ENCODE measurements around the gene CYB5R3. TPM values are rescaled to one million over a fixed set of nuclear protein-coding genes. Genes with fewer than 3 reads are reported as not detected.

CYB5R3 gene
- total RNA-seq, 1 donor from 2014 or later, result 85.0 TPM

DNA sequence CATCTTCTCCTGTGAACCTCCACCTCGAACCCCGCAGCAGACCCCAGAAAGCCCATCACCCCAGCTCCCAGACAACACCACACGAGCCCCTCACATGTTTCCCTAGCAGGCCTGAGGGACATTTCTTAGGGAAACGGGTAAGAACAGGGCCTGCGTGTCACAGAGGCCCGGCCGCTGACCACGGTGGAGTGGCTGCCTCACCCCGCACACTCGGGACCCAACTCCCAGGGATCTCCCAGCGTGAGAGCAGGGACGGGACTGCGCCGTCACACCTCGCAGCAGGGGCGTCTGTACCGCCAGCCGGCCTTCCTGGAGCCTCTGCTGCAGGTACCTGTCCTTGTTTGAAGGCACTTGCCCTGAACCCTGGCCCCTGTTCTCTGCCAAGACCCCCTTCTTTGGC is 19.0 kb downstream of the CYB5R3 start:
- Histone ChIP-seq H3K4me3 (ENCODE audit: low read depth, low read length) (no peak overlapping the region), H3K36me3 (ENCODE audit: control insufficient read depth, insufficient read depth, low read length) (no peaks in the 10 kb centered on the region), H3K27me3 (ENCODE audit: control insufficient read depth, insufficient read depth, low read length) (no peaks in the 10 kb centered on the region)
- TF ChIP-seq, protein P1, sequence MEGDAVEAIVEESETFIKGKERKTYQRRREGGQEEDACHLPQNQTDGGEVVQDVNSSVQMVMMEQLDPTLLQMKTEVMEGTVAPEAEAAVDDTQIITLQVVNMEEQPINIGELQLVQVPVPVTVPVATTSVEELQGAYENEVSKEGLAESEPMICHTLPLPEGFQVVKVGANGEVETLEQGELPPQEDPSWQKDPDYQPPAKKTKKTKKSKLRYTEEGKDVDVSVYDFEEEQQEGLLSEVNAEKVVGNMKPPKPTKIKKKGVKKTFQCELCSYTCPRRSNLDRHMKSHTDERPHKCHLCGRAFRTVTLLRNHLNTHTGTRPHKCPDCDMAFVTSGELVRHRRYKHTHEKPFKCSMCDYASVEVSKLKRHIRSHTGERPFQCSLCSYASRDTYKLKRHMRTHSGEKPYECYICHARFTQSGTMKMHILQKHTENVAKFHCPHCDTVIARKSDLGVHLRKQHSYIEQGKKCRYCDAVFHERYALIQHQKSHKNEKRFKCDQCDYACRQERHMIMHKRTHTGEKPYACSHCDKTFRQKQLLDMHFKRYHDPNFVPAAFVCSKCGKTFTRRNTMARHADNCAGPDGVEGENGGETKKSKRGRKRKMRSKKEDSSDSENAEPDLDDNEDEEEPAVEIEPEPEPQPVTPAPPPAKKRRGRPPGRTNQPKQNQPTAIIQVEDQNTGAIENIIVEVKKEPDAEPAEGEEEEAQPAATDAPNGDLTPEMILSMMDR (IDR thresholded peaks at IDR 0.05; ENCODE audit: insufficient read depth, low read length, poor library complexity, severe bottlenecking), result no peak
- DNase-seq (ENCODE audit: low read depth), result no peak

DNA sequence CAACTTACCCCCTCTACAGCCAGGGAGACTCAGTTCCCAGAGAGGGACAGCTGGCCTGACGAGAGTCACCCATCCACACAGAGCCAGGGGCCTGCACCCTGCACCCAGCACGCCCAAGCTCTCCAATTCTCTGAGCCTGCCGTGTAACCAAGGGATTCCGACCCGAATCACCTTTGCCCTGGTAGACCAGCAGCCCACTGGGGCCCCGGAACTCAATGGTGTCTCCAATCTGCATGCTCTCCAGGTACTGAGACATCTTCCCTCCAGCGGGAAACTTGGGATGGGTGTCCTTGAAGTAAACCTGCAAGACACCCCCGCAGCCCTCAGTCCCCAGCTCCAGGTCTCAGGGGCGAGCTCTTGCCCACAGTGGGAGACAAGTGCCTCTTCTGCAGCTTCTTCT is 21.2 kb downstream of the CYB5R3 start:
- TF ChIP-seq, protein P1 (IDR thresholded peaks at IDR 0.05; ENCODE audit: insufficient read depth, low read length, poor library complexity, severe bottlenecking), result no peak
- no peaks in the 10 kb centered on the region for H3K36me3 ChIP-seq (ENCODE audit: control insufficient read depth, insufficient read depth, low read length)
- DNase-seq (ENCODE audit: low read depth), result no peak

DNA sequence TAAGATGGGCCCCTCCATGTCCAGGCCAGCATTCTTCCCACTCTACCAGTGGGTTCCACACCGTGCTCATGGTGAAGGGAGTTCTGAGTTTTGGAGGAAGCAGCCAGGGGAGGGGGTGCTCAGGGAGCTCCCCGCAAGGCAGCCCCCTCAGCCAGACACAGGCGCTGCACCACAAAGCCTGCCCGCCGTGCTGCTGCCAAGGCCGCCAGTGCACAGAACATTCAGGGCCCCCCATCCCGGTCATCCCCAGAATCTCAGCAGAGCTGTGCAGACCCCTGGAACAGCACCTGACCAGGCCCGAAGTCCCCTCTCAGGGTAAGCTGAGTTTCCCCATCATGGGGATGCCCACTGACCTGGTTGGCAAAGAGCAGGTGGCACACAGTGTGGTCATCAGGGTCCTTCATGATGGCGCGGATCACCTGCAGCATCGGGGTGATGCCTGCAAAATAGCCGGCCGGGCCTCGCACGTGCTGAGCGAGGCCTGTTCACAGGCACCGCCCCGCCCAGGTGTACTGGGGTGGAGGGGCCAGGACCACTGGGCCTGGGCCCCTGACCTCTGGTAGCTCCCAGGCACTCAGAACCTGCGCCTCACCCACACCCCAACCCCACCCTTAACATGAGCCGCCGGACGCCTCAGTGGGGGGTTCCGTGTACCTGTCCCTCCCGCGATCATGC is 22.1 kb downstream of the CYB5R3 start:
- no peak overlapping the region for H3K4me3 ChIP-seq (ENCODE audit: low read depth, low read length)
- no peaks in the 10 kb centered on the region for H3K36me3 ChIP-seq (ENCODE audit: control insufficient read depth, insufficient read depth, low read length)
- TF ChIP-seq, protein P1 (IDR thresholded peaks at IDR 0.05; ENCODE audit: insufficient read depth, low read length, poor library complexity, severe bottlenecking), result no peak
- no peak for DNase-seq (ENCODE audit: low read depth)
- no peaks in the 10 kb centered on the region for H3K27me3 ChIP-seq (ENCODE audit: control insufficient read depth, insufficient read depth, low read length)

More for the DNA sequence above, 21.2 kb downstream of the CYB5R3 start:
- H3K27me3 ChIP-seq (ENCODE audit: control insufficient read depth, insufficient read depth, low read length), result no peaks in the 10 kb centered on the region
- no peak overlapping the region for H3K4me3 ChIP-seq (ENCODE audit: low read depth, low read length)

DNA sequence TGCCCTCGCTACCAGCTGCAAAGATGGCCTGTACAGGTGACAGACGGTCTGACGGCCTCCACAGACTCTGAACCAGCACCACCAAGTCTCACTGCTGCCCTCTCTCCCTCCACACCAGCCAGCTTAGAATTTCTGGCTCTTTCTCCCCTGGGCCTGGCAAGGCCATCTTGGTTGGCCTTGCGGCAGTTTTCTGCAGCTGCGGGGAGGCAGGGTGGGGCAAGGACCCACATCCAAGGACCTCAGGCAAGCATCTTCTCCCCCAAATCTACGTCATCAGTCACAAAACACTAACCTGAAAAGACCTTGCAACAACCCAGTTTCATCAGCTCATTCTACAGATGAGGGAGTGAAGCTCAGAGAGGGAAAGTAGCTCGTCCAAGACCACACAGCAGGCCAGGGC is 22.8 kb downstream of the CYB5R3 start:
- DNase-seq (ENCODE audit: low read depth), result no peak
- Histone ChIP-seq H3K4me3 (ENCODE audit: low read depth, low read length) (no peak overlapping the region), H3K27me3 (ENCODE audit: control insufficient read depth, insufficient read depth, low read length) (no peaks in the 10 kb centered on the region), H3K36me3 (ENCODE audit: control insufficient read depth, insufficient read depth, low read length) (no peaks in the 10 kb centered on the region)
- TF ChIP-seq, protein P1 (IDR thresholded peaks at IDR 0.05; ENCODE audit: insufficient read depth, low read length, poor library complexity, severe bottlenecking), result no peak

DNA sequence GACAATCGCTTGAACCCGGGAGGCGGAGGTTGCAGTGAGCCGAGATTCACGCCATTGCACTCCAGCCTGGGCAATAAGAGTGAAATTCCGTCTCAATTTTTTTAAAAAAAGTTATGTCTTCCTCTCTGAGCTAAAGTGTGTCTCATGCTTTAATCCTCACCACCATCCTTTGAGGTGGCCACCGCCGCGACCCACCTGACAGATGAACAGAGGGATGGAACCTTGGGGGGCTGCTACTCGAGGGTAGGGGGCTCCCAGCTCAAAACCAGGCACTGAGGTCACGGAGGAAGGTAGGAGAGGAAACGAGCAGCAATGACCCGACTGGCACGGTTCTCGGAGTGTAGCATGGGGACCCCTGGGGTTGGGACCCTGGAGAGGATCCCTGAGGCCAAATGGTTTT is 23.8 kb downstream of the CYB5R3 start:
- no peaks in the 10 kb centered on the region for H3K27me3 ChIP-seq (ENCODE audit: control insufficient read depth, insufficient read depth, low read length)
- H3K36me3 ChIP-seq (ENCODE audit: control insufficient read depth, insufficient read depth, low read length), result no peaks in the 10 kb centered on the region
- DNase-seq (ENCODE audit: low read depth), result no peak
- no peak overlapping the region for H3K4me3 ChIP-seq (ENCODE audit: low read depth, low read length)
- TF ChIP-seq, protein P1 (IDR thresholded peaks at IDR 0.05; ENCODE audit: insufficient read depth, low read length, poor library complexity, severe bottlenecking), result no peak

DNA sequence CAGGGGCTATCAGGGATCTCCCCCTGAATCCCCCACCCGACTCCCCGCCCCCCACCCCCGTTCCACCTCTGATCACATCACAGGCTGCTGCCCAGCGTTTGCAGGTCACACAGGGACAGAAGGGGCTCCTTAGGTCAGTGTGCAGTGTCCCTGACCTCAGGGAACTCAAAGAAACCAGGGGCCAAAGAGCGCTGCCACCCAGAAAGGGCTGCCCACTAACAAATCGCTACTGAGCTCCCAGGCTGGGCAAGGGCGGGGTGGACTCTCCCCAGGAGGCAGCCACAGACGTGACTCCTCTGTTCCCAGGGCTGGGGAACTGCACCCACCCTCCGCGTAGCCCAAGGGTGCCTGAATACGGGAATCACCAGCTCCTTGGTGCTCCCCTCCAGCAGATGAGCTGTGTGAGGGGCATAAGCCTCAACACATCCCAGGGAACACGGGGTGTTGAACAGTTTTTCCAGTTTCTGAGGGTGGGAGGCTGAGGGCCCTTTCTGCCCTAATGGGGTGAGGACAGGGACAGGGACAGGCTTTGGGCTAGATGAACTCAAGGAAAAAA is 24.6 kb downstream of the CYB5R3 start:
- H3K27me3 ChIP-seq (ENCODE audit: control insufficient read depth, insufficient read depth, low read length), result no peaks in the 10 kb centered on the region
- TF ChIP-seq, protein P1 (IDR thresholded peaks at IDR 0.05; ENCODE audit: insufficient read depth, low read length, poor library complexity, severe bottlenecking), result no peak
- DNase-seq (ENCODE audit: low read depth), result no peak
- no peak overlapping the region for H3K4me3 ChIP-seq (ENCODE audit: low read depth, low read length)
- H3K36me3 ChIP-seq (ENCODE audit: control insufficient read depth, insufficient read depth, low read length), result no peaks in the 10 kb centered on the region
